H1 (cell line): ENCODE data around the gene SELENOI. TPM values are rescaled to one million over a fixed set of nuclear protein-coding genes. Genes with fewer than 3 reads are reported as not detected.

Experiments
- CTCF ChIA-PET: fragments of 300-600 bp; sonication (Branson Sonifier 250); formaldehyde crosslinking; loops from one replicate; lab custom pipeline; 2021; ENCODE audit not compliant: partially characterized antibody; lab: Charles Lee
- POLR2A ChIA-PET: fragments of 300-600 bp; sonication (Branson Sonifier 250); formaldehyde crosslinking; loops from one replicate; lab custom pipeline; 2021; ENCODE audit warnings: inconsistent platforms; ENCODE audit not compliant: partially characterized antibody; lab: Charles Lee
- DNase-seq, 2 experiments: peaks; one replicate each; pipeline versions ENCODE4 v3.0.0 to v3.0.0-alpha.2; 2010 to 2022; ENCODE audit warnings: low spot score in 2 of 2, low read depth in 1 of 2, mixed read lengths in 1 of 2
- FAIRE-seq: peaks from 2 replicates; lab custom pipeline; 2011; peaks lifted over from hg19 to GRCh38; lab: Jason Lieb, UNC
- H2AFZ ChIP-seq: 2 replicates; pipeline ENCODE4 v1.8.1; 2012; ENCODE audit warnings: low read length, inconsistent platforms
- H2AK5ac ChIP-seq: 2 replicates; pipeline ENCODE4 v1.6.1; 2013; ENCODE audit warnings: low read depth, low read length
- H2BK120ac ChIP-seq: replicated peaks from 2 replicates; pipeline ENCODE3; 2013; ENCODE audit warnings: low read depth, low read length, inconsistent platforms
- H2BK12ac ChIP-seq: 2 replicates; pipeline ENCODE4 v1.6.1; 2013; ENCODE audit warnings: low read depth, low read length
- H2BK15ac ChIP-seq: 2 replicates; pipeline ENCODE4 v1.6.1; 2013; ENCODE audit warnings: low read length
- H2BK20ac ChIP-seq: 2 replicates; pipeline ENCODE4 v1.6.1; 2013; ENCODE audit warnings: low read length
- H2BK5ac ChIP-seq: 2 replicates; pipeline ENCODE4 v1.6.1; 2013; ENCODE audit warnings: low read depth, low read length
- H3K14ac ChIP-seq: 2 replicates; pipeline ENCODE4 v1.6.1; 2013; ENCODE audit warnings: inconsistent platforms; ENCODE audit not compliant: insufficient read length
- H3K18ac ChIP-seq: 2 replicates; pipeline ENCODE4 v1.6.1; 2013; ENCODE audit warnings: low read length; ENCODE audit errors: extremely low read depth
- H3K23ac ChIP-seq: 2 replicates; pipeline ENCODE4 v1.6.1; 2013; ENCODE audit warnings: inconsistent platforms; ENCODE audit not compliant: insufficient read length
- H3K23me2 ChIP-seq: 2 replicates; pipeline ENCODE4 v1.6.1; 2013; ENCODE audit warnings: low read depth, low read length
- H3K27ac ChIP-seq: 2 replicates; pipeline ENCODE4 v1.6.1; 2011; ENCODE audit warnings: low read depth, low read length, inconsistent platforms
- H3K27me3 ChIP-seq, 4 experiments: replicated peaks in 1 of 4; 1 replicate in 1 of 4; 2 replicates in 3 of 4; pipeline versions ENCODE4 v1.6.1 to v1.8.1; 2011 to 2013; ENCODE audit warnings: low read length in 3 of 4, mild to moderate bottlenecking in 3 of 4, inconsistent platforms in 2 of 4, mixed read lengths in 2 of 4, moderate library complexity in 1 of 4; ENCODE audit not compliant: control insufficient read depth in 3 of 4, insufficient read depth in 3 of 4; ENCODE audit errors: extremely low read depth in 1 of 4
- H3K36me3 ChIP-seq, 4 experiments: 2 replicates each; pipeline versions ENCODE4 v1.6.1 to v1.8.1; 2011 to 2013; ENCODE audit warnings: mild to moderate bottlenecking in 4 of 4, low read length in 3 of 4, moderate library complexity in 2 of 4, control low read depth in 1 of 4, inconsistent platforms in 1 of 4; ENCODE audit not compliant: insufficient read depth in 4 of 4, control insufficient read depth in 2 of 4
- H3K4ac ChIP-seq: replicated peaks from 2 replicates; pipeline ENCODE3; 2013; ENCODE audit warnings: low read length, low read depth, mixed read lengths, inconsistent platforms; ENCODE audit not compliant: insufficient read length
- H3K4me1 ChIP-seq, 4 experiments: replicated peaks in 1 of 4; 1 replicate in 1 of 4; 2 replicates in 3 of 4; pipeline versions ENCODE4 v1.6.1 to v1.8.1; 2011 to 2013; ENCODE audit warnings: low read length in 3 of 4, inconsistent platforms in 2 of 4, mixed read lengths in 1 of 4; ENCODE audit not compliant: insufficient read depth in 4 of 4, control insufficient read depth in 3 of 4
- H3K4me2 ChIP-seq, 2 experiments: 2 replicates each; pipeline versions ENCODE4 v1.6.1 to v1.8.1; 2011 to 2013; ENCODE audit warnings: low read depth in 2 of 2, low read length in 2 of 2, control low read depth in 1 of 2, inconsistent platforms in 1 of 2, mild to moderate bottlenecking in 1 of 2; ENCODE audit not compliant: insufficient read depth in 1 of 2
- H3K4me3 ChIP-seq, 4 experiments: fragments of 200-600, 300-600 bp in 1 of 4; sonication (generic), shearing (Covaris generic), sonication (Bioruptor Twin) in 1 of 4; 2 replicates each; pipeline versions ENCODE4 v1.5.1 to v1.8.1; 2011 to 2016; ENCODE audit warnings: low read length in 4 of 4, low read depth in 3 of 4, control low read depth in 2 of 4, inconsistent platforms in 2 of 4, mild to moderate bottlenecking in 2 of 4, mixed read lengths in 1 of 4, moderate library complexity in 1 of 4; ENCODE audit not compliant: insufficient read depth in 2 of 4; ENCODE audit errors: extremely low read depth in 1 of 4
- H3K56ac ChIP-seq: replicated peaks from 2 replicates; pipeline ENCODE3; 2013; ENCODE audit warnings: low read depth, mild to moderate bottlenecking, mixed read lengths, low read length, inconsistent platforms; ENCODE audit not compliant: insufficient read length
- H3K79me1 ChIP-seq: 2 replicates; pipeline ENCODE4 v1.6.1; 2013; ENCODE audit warnings: low read depth, low read length, control low read depth
- H3K79me2 ChIP-seq, 2 experiments: 2 replicates each; pipeline versions ENCODE4 v1.6.1 to v1.8.1; 2012 to 2013; ENCODE audit warnings: low read length in 2 of 2, mild to moderate bottlenecking in 2 of 2, inconsistent platforms in 1 of 2; ENCODE audit not compliant: insufficient read depth in 2 of 2, control insufficient read depth in 1 of 2
- H3K9ac ChIP-seq, 4 experiments: replicated peaks in 1 of 4; 1 replicate in 1 of 4; 2 replicates in 3 of 4; pipeline versions ENCODE4 v1.6.1 to v1.8.1; 2011 to 2013; ENCODE audit warnings: low read depth in 3 of 4, low read length in 3 of 4, control low read depth in 2 of 4, mild to moderate bottlenecking in 2 of 4, moderate library complexity in 2 of 4, inconsistent platforms in 1 of 4; ENCODE audit errors: extremely low read depth in 1 of 4
- H3K9me3 ChIP-seq, 2 experiments: 2 replicates each; pipeline versions ENCODE4 v1.6.1 to v1.8.1; 2012 to 2013; ENCODE audit warnings: mild to moderate bottlenecking in 2 of 2, moderate library complexity in 2 of 2, control low read depth in 1 of 2, inconsistent platforms in 1 of 2, low read depth in 1 of 2, low read length in 1 of 2, mixed read lengths in 1 of 2; ENCODE audit not compliant: insufficient read depth in 2 of 2
- H4K20me1 ChIP-seq, 2 experiments: replicated peaks in 1 of 2; 2 replicates each; pipeline versions ENCODE3 to v1.8.1; 2011 to 2013; ENCODE audit warnings: inconsistent platforms in 2 of 2, low read length in 2 of 2, mild to moderate bottlenecking in 1 of 2; ENCODE audit not compliant: insufficient read depth in 2 of 2, control insufficient read depth in 1 of 2
- H4K5ac ChIP-seq: 2 replicates; pipeline ENCODE4 v1.6.1; 2013; ENCODE audit warnings: low read length, low read depth, mixed read lengths, inconsistent platforms; ENCODE audit not compliant: insufficient read length
- H4K8ac ChIP-seq: 2 replicates; pipeline ENCODE4 v1.8.0; 2013; ENCODE audit warnings: mild to moderate bottlenecking, moderate library complexity, low read length, inconsistent platforms; ENCODE audit not compliant: insufficient read depth; ENCODE audit errors: extremely low read depth
- H4K91ac ChIP-seq: replicated peaks from 2 replicates; pipeline ENCODE3; 2013; ENCODE audit warnings: low read length, mixed read lengths, inconsistent platforms; ENCODE audit not compliant: insufficient read length
- CTCF ChIP-seq, 3 experiments: IDR thresholded peaks; 1 replicate in 2 of 3; 2 replicates in 1 of 3; pipeline versions ENCODE4 v1.5.1 to v1.6.1; 2011; ENCODE audit warnings: low read length in 3 of 3, mild to moderate bottlenecking in 3 of 3, inconsistent platforms in 2 of 3, low read depth in 1 of 3, moderate library complexity in 1 of 3; ENCODE audit not compliant: insufficient read depth in 1 of 3; ENCODE audit errors: control extremely low read depth in 1 of 3
- HDAC2 ChIP-seq, 2 experiments: fragments of 300-600 bp in 1 of 2; sonication (generic) in 1 of 2; IDR thresholded peaks; 2 replicates each; pipeline ENCODE4 v1.6.1; 2011 to 2012; ENCODE audit warnings: low read depth in 2 of 2, low read length in 2 of 2, mild to moderate bottlenecking in 2 of 2, moderate library complexity in 2 of 2, borderline replicate concordance in 1 of 2, inconsistent platforms in 1 of 2
- NRF1 ChIP-seq: IDR thresholded peaks from 2 replicates; pipeline ENCODE4 v1.6.1; 2011; ENCODE audit warnings: mild to moderate bottlenecking, low read depth, low read length, improper control_type of control experiment
- RFX5 ChIP-seq: IDR thresholded peaks from 2 replicates; pipeline ENCODE4 v1.6.1; 2011; ENCODE audit warnings: low read depth, low read length, improper control_type of control experiment, borderline replicate concordance
- RNF2 ChIP-seq: fragments of 200-900, 300-1000 bp; sonication (generic); IDR thresholded peaks from 2 replicates; pipeline ENCODE4 v1.7.1; 2016; ENCODE audit warnings: borderline replicate concordance, low read depth, mild to moderate bottlenecking, antibody characterized with exemption, low read length; ENCODE audit not compliant: poor library complexity, severe bottlenecking; ENCODE audit errors: missing control alignments
- SAP30 ChIP-seq: fragments of 300-600 bp; sonication (generic); IDR thresholded peaks from 2 replicates; pipeline ENCODE4 v1.7.1; 2012; ENCODE audit warnings: low read length, moderate library complexity, mild to moderate bottlenecking, inconsistent platforms; ENCODE audit not compliant: insufficient read depth, insufficient replicate concordance
- TBP ChIP-seq: IDR thresholded peaks from 2 replicates; pipeline ENCODE4 v1.6.1; 2011; ENCODE audit warnings: low read depth, low read length, improper control_type of control experiment
- YY1 ChIP-seq: IDR thresholded peaks from 2 replicates; pipeline ENCODE4 v1.6.1; 2011; ENCODE audit warnings: low read depth, mild to moderate bottlenecking, low read length
- ZNF274 ChIP-seq: IDR thresholded peaks from 2 replicates; pipeline ENCODE4 v1.7.0; 2012; ENCODE audit warnings: low read length, borderline replicate concordance; ENCODE audit errors: extremely low read depth
- WGBS, 2 experiments: shearing (Covaris generic) in 1 of 2; methylation state at CpG; one replicate each; pipeline versions ENCODE4 v1.1.6 to v1.1.7; 2013 to 2015; ENCODE audit warnings: low lambda C conversion rate in 2 of 2, mixed read lengths in 2 of 2, inconsistent platforms in 1 of 2, low coverage in 1 of 2, missing lambda C conversion rate in 1 of 2; ENCODE audit not compliant: insufficient replicate concordance in 2 of 2, insufficient coverage in 1 of 2, insufficient read length in 1 of 2; ENCODE audit errors: extremely low coverage in 1 of 2, missing lambda C conversion rate in 1 of 2; 5-methylcytosine and 5-hydroxymethylcytosine counted together
- polyA plus RNA-seq, 7 experiments: library from polyadenylated mRNA; depleted of rRNA in 3 of 7; stranded (reverse) in 5 of 7; unstranded in 2 of 7; fragments of >200 nt in 5 of 7; fragments of 200-250 nt in 2 of 7; gene quantifications; 1 replicate in 5 of 7; 2 replicates in 1 of 7; 4 replicates in 1 of 7; pipeline versions ENCODE4 v1.2.1 to v1.2.3, GENCODE V29; 2011 to 2013; ENCODE audit warnings: missing spikeins in 2 of 7, mixed read lengths in 2 of 7
- total RNA-seq: library from RNA; stranded (reverse); fragmentation: NEBNext Ultra II Directional; extraction: Animal tissue kit (Norgen Biotek cat#: 25700); gene quantifications from 2 replicates; pipeline ENCODE4 v1.2.1, GENCODE V29; 2021
- TF ChIP-seq, protein P1 (sequence below): IDR thresholded peaks from 2 replicates; pipeline ENCODE4 v1.6.1; 2012; ENCODE audit warnings: inconsistent platforms

Gene SELENOI
- total and polyA plus RNA-seq, 2 of the 8 experiments (the other 6 are each of a cell fraction or from before 2014, with no cell fraction given), result 15.9 to 63.8 TPM

GRCh38 chr2:26312471-26312870, 33.5 kb upstream of the SELENOI start:
- Histone ChIP-seq H3K23me2 (no peaks in the 10 kb centered on the region), H2BK15ac (no peak overlapping the region), H3K56ac (no peak overlapping the region), H2BK5ac (no peak overlapping the region), H3K4me1 (peaks cover 0 to 2% (median 1%) of the 10 kb centered on the region in 4 experiments; a peak in 1 of 7 replicates), H3K79me2 (no peaks in the 10 kb centered on the region), H3K14ac (no peak overlapping the region), H2BK12ac (no peak overlapping the region), H4K5ac (no peak overlapping the region), H3K18ac (no peak overlapping the region), H3K9ac (no peak overlapping the region), H3K9me3 (no peaks in the 10 kb centered on the region), H2AFZ (no peak overlapping the region), H2BK120ac (no peak overlapping the region), H4K91ac (no peak overlapping the region), H3K27ac (no peak overlapping the region), H4K8ac (no peak overlapping the region), H3K27me3 (no peaks in the 10 kb centered on the region), H3K79me1 (no peaks in the 10 kb centered on the region), H2BK20ac (no peak overlapping the region), H3K23ac (no peak overlapping the region), H3K4me3 (no peak overlapping the region), H4K20me1 (peaks cover 0 to under 1% of the 10 kb centered on the region in 2 experiments), H3K36me3 (no peaks in the 10 kb centered on the region), H3K4me2 (no peak overlapping the region), H2AK5ac (no peak overlapping the region), H3K4ac (no peak overlapping the region)
- WGBS, 2 experiments, result 88% methylated on average over 9 of the region's 9 CpGs; no CpG with 5 or more reads in 1 of the 2 experiments
- ChIA-PET POLR2A (interaction anchor here (6.2 kb wide), 1 partner anchor 13 kb away, joined by 34 read pairs; no protein-coding TSS in a partner anchor), CTCF (interaction anchor here (0.8 to 3.3 kb wide), 7 partner anchors 8 to 148 kb away, joined by 3 to 18 read pairs (median 4); no protein-coding TSS in a partner anchor)
- FAIRE-seq, result no peak
- DNase-seq, result no peak
- TF ChIP-seq ZNF274, result no peak
- no peak for TF ChIP-seq HDAC2 (IDR thresholded peaks at IDR 0.05; ENCODE audit: borderline replicate concordance in 1 of 2, low read depth in 2 of 2, low read length in 2 of 2)
- TF ChIP-seq NRF1, result no peak
- TF ChIP-seq, protein P1, sequence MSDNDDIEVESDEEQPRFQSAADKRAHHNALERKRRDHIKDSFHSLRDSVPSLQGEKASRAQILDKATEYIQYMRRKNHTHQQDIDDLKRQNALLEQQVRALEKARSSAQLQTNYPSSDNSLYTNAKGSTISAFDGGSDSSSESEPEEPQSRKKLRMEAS, result no peak
- no peak for TF ChIP-seq CTCF (IDR thresholded peaks at IDR 0.05; ENCODE audit: control extremely low read depth in 1 of 3, insufficient read depth in 1 of 3, low read depth in 1 of 3, low read length in 3 of 3)
- TF ChIP-seq RFX5, result no peak
- no peak for TF ChIP-seq YY1
- TF ChIP-seq TBP, result no peak
- no peak for TF ChIP-seq SAP30
- no peak for TF ChIP-seq RNF2
